GM23338 (cell line): ENCODE data around the gene RELL1. TPM values are rescaled to one million over a fixed set of nuclear protein-coding genes. Genes with fewer than 3 reads are reported as not detected.

Experiments used
- ATAC-seq: fragments of 200-7000 bp; cut with Tn5 transposase; 3 replicates; pipeline ENCODE4 v1.9.1; 2020
- DNase-seq: peaks from one replicate; pipeline ENCODE4 v3.0.0-alpha.2; 2015; ENCODE audit warnings: low spot score
- H2AFZ ChIP-seq: fragments of 200-600 bp; sonication (generic); 2 replicates; pipeline ENCODE4 v1.8.0; 2016; ENCODE audit warnings: antibody characterized with exemption, mild to moderate bottlenecking, moderate library complexity
- H3F3A ChIP-seq: fragments of 200-600 bp; sonication (generic); replicated peaks from 2 replicates; pipeline ENCODE4 v1.8.0; 2017; ENCODE audit warnings: antibody characterized with exemption, mixed run types, low read depth
- H3K27ac ChIP-seq: fragments of 200-600 bp; sonication (generic); 2 replicates; pipeline ENCODE4 v1.6.1; 2016; ENCODE audit warnings: low read depth
- H3K27me3 ChIP-seq: fragments of 200-600 bp; sonication (generic); 2 replicates; pipeline ENCODE4 v1.8.0; 2016; ENCODE audit warnings: mild to moderate bottlenecking, mixed run types, moderate library complexity; ENCODE audit not compliant: insufficient read depth
- H3K36me3 ChIP-seq: fragments of 200-600 bp; sonication (generic); 2 replicates; pipeline ENCODE4 v1.8.0; 2016; ENCODE audit warnings: mild to moderate bottlenecking; ENCODE audit not compliant: insufficient read depth
- H3K4me1 ChIP-seq: fragments of 200-600 bp; sonication (generic); 2 replicates; pipeline ENCODE4 v1.8.0; 2016; ENCODE audit warnings: mild to moderate bottlenecking, moderate library complexity; ENCODE audit not compliant: insufficient read depth
- H3K4me2 ChIP-seq: fragments of 200-600 bp; sonication (generic); 2 replicates; pipeline ENCODE4 v1.7.1; 2017; ENCODE audit warnings: mixed run types
- H3K4me3 ChIP-seq: fragments of 200-600 bp; sonication (generic); 2 replicates; pipeline ENCODE4 v1.6.1; 2016; ENCODE audit warnings: mixed run types
- H3K79me2 ChIP-seq: fragments of 200-600 bp; sonication (generic); replicated peaks from 2 replicates; pipeline ENCODE4 v1.8.0; 2017; ENCODE audit warnings: mild to moderate bottlenecking; ENCODE audit not compliant: insufficient read depth
- H3K9me2 ChIP-seq: fragments of 200-600 bp; sonication (generic); 2 replicates; pipeline ENCODE4 v1.8.0; 2017; ENCODE audit not compliant: insufficient read depth
- H4K20me1 ChIP-seq: fragments of 200-600 bp; sonication (generic); replicated peaks from 2 replicates; pipeline ENCODE4 v1.8.0; 2017; ENCODE audit warnings: mild to moderate bottlenecking; ENCODE audit not compliant: insufficient read depth
- H3K27ac Mint-ChIP-seq: 2 replicates; pipeline ENCODE4 v1.8.0; 2020; ENCODE audit warnings: inconsistent platforms, mild to moderate bottlenecking, moderate library complexity, mixed read lengths
- H3K27me3 Mint-ChIP-seq: 3 replicates; pipeline ENCODE4 v1.8.0; 2022; ENCODE audit warnings: low read depth, mild to moderate bottlenecking, moderate library complexity, mixed read lengths, inconsistent platforms; ENCODE audit not compliant: insufficient read depth, poor library complexity
- H3K36me3 Mint-ChIP-seq: 3 replicates; pipeline ENCODE4 v1.8.0; 2021; ENCODE audit warnings: low read depth, mild to moderate bottlenecking, inconsistent platforms, moderate library complexity, mixed read lengths
- H3K4me1 Mint-ChIP-seq: 3 replicates; pipeline ENCODE4 v1.8.0; 2020; ENCODE audit warnings: mild to moderate bottlenecking, inconsistent platforms, mixed read lengths
- H3K4me3 Mint-ChIP-seq: 3 replicates; pipeline ENCODE4 v1.8.0; 2021; ENCODE audit warnings: moderate library complexity, mild to moderate bottlenecking, inconsistent platforms, mixed read lengths
- H3K9me3 Mint-ChIP-seq: 3 replicates; pipeline ENCODE4 v1.8.0; 2020; ENCODE audit warnings: moderate library complexity, mild to moderate bottlenecking, inconsistent platforms, mixed read lengths
- ETS1 ChIP-seq: IDR thresholded peaks from 2 replicates; pipeline ENCODE4 v1.6.1; 2016; ENCODE audit warnings: antibody characterized with exemption
- EZH2 ChIP-seq: fragments of 200-600 bp; sonication (generic); IDR thresholded peaks from one replicate; pipeline ENCODE4 v1.8.0; 2017; ENCODE audit warnings: antibody characterized with exemption, mild to moderate bottlenecking, low read depth; ENCODE audit not compliant: unreplicated experiment
- EZH2phosphoT487 ChIP-seq: fragments of 200-600 bp; sonication (generic); IDR thresholded peaks from one replicate; pipeline ENCODE4 v1.8.1; 2018; ENCODE audit warnings: antibody characterized with exemption; ENCODE audit not compliant: unreplicated experiment
- JUNB ChIP-seq: IDR thresholded peaks from one replicate; pipeline ENCODE4 v1.6.1; 2016; ENCODE audit warnings: antibody characterized with exemption; ENCODE audit not compliant: unreplicated experiment
- NANOG ChIP-seq: IDR thresholded peaks from 2 replicates; pipeline ENCODE4 v1.6.1; 2016; ENCODE audit warnings: antibody characterized with exemption, borderline replicate concordance
- POLR2AphosphoS5 ChIP-seq: IDR thresholded peaks from 2 replicates; pipeline ENCODE4 v1.6.1; 2016; ENCODE audit warnings: antibody characterized with exemption, low read depth
- STAT1 ChIP-seq: IDR thresholded peaks from one replicate; pipeline ENCODE4 v1.6.1; 2016; ENCODE audit warnings: antibody characterized with exemption; ENCODE audit not compliant: unreplicated experiment
- ZNF114 ChIP-seq: fragments of 250-450 bp; sonication (Bioruptor Pico); IDR thresholded peaks from 2 replicates; pipeline ENCODE4 v1.5.0; 2020; ENCODE audit warnings: mild to moderate bottlenecking, moderate library complexity
- ZNF331 ChIP-seq: fragments of 250-450 bp; sonication (Bioruptor Pico); IDR thresholded peaks from 2 replicates; pipeline ENCODE4 v1.5.0; 2020; ENCODE audit warnings: low read depth, mild to moderate bottlenecking, moderate library complexity
- ZNF462 ChIP-seq: fragments of 250-450 bp; sonication (Bioruptor Pico); IDR thresholded peaks from 2 replicates; pipeline ENCODE4 v1.5.0; 2020; ENCODE audit warnings: mild to moderate bottlenecking, moderate library complexity
- polyA plus RNA-seq: library from polyadenylated mRNA; unstranded; fragments of >200 nt; fragmentation: Nextera tagmentation; extraction: Ambion mirVana; gene quantifications from 2 replicates; pipeline ENCODE4 v1.2.1, GENCODE V29; 2016
- total RNA-seq: library from RNA; depleted of rRNA; stranded (reverse); fragments of >200 nt; shearing (Covaris generic); gene quantifications from 2 replicates; pipeline ENCODE4 v1.2.3, GENCODE V29; 2014
- TF ChIP-seq, protein P1 (sequence below), 2 experiments: fragments of 200-600 bp in 1 of 2; sonication (generic) in 1 of 2; conservative IDR thresholded peaks; 2 replicates each; pipeline versions ENCODE4 v1.5.1 to v1.6.1; 2016 to 2017; ENCODE audit warnings: antibody characterized with exemption in 2 of 2, low read depth in 2 of 2, mild to moderate bottlenecking in 2 of 2, moderate library complexity in 1 of 2
- TF ChIP-seq, protein P2 (sequence below): IDR thresholded peaks from one replicate; pipeline ENCODE4 v1.6.1; 2018; ENCODE audit warnings: antibody characterized with exemption; ENCODE audit not compliant: unreplicated experiment

Gene RELL1
- total and polyA plus RNA-seq, 2 experiments from 2014 or later, result 2.8 to 28.5 TPM

- Histone ChIP-seq H3K27ac (no peak overlapping the region), H3K4me2 (peak overlapping the region; percentile 67), H3K4me3 (no peak overlapping the region), H3K79me2 (peaks cover 35% of the 10 kb centered on the region), H3K9me2 (peaks cover 2% of the 10 kb centered on the region; the same call in 1 of the 2 replicates), H3K4me1 (peaks cover 52% of the 10 kb centered on the region), H3K27me3 (no peaks in the 10 kb centered on the region), H2AFZ (no peak overlapping the region), H3F3A (no peaks in the 10 kb centered on the region; the same call in 1 of the 2 replicates), H4K20me1 (peaks cover 6% of the 10 kb centered on the region), H3K36me3 (no peaks in the 10 kb centered on the region; the same call in 1 of the 2 replicates)
- peaks cover 57% of the 10 kb centered on the region for H3K4me1 Mint-ChIP-seq
- peak; percentile 69 for ATAC-seq
- H3K9me3 Mint-ChIP-seq, result peaks cover 4% of the 10 kb centered on the region; the same call in 2 of the 3 replicates
- peaks cover 14% of the 10 kb centered on the region for H3K27me3 Mint-ChIP-seq
- peaks cover 4% of the 10 kb centered on the region; the same call in 1 of the 3 replicates for H3K36me3 Mint-ChIP-seq
- no peak for TF ChIP-seq EZH2phosphoT487
- TF ChIP-seq POLR2AphosphoS5, result no peak
- TF ChIP-seq JUNB, result no peak
- no peak for TF ChIP-seq ETS1
- TF ChIP-seq, protein P1, sequence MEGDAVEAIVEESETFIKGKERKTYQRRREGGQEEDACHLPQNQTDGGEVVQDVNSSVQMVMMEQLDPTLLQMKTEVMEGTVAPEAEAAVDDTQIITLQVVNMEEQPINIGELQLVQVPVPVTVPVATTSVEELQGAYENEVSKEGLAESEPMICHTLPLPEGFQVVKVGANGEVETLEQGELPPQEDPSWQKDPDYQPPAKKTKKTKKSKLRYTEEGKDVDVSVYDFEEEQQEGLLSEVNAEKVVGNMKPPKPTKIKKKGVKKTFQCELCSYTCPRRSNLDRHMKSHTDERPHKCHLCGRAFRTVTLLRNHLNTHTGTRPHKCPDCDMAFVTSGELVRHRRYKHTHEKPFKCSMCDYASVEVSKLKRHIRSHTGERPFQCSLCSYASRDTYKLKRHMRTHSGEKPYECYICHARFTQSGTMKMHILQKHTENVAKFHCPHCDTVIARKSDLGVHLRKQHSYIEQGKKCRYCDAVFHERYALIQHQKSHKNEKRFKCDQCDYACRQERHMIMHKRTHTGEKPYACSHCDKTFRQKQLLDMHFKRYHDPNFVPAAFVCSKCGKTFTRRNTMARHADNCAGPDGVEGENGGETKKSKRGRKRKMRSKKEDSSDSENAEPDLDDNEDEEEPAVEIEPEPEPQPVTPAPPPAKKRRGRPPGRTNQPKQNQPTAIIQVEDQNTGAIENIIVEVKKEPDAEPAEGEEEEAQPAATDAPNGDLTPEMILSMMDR (conservative IDR thresholded peaks at IDR 0.05; ENCODE audit: low read depth in 2 of 2), result no peak
- no peak for TF ChIP-seq EZH2
- TF ChIP-seq, protein P2, sequence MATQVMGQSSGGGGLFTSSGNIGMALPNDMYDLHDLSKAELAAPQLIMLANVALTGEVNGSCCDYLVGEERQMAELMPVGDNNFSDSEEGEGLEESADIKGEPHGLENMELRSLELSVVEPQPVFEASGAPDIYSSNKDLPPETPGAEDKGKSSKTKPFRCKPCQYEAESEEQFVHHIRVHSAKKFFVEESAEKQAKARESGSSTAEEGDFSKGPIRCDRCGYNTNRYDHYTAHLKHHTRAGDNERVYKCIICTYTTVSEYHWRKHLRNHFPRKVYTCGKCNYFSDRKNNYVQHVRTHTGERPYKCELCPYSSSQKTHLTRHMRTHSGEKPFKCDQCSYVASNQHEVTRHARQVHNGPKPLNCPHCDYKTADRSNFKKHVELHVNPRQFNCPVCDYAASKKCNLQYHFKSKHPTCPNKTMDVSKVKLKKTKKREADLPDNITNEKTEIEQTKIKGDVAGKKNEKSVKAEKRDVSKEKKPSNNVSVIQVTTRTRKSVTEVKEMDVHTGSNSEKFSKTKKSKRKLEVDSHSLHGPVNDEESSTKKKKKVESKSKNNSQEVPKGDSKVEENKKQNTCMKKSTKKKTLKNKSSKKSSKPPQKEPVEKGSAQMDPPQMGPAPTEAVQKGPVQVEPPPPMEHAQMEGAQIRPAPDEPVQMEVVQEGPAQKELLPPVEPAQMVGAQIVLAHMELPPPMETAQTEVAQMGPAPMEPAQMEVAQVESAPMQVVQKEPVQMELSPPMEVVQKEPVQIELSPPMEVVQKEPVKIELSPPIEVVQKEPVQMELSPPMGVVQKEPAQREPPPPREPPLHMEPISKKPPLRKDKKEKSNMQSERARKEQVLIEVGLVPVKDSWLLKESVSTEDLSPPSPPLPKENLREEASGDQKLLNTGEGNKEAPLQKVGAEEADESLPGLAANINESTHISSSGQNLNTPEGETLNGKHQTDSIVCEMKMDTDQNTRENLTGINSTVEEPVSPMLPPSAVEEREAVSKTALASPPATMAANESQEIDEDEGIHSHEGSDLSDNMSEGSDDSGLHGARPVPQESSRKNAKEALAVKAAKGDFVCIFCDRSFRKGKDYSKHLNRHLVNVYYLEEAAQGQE, result no peak
- TF ChIP-seq STAT1, result no peak
- TF ChIP-seq NANOG, result no peak
- no peak for TF ChIP-seq ZNF462
- no peak for TF ChIP-seq ZNF114 (CRISPR knock-in tag)
- no peak for TF ChIP-seq ZNF331
- DNase-seq, result peak; percentile 54
- H3K4me3 Mint-ChIP-seq, result peak overlapping the region; percentile 28; the same call in 1 of the 3 replicates
- no peak overlapping the region for H3K27ac Mint-ChIP-seq
Observed at GRCh38 chr4:37664696-37665095, 21.5 kb downstream of the RELL1 start.
